Measurements from ENCODE around the gene PTPRG.

PTPRG gene

DNA sequence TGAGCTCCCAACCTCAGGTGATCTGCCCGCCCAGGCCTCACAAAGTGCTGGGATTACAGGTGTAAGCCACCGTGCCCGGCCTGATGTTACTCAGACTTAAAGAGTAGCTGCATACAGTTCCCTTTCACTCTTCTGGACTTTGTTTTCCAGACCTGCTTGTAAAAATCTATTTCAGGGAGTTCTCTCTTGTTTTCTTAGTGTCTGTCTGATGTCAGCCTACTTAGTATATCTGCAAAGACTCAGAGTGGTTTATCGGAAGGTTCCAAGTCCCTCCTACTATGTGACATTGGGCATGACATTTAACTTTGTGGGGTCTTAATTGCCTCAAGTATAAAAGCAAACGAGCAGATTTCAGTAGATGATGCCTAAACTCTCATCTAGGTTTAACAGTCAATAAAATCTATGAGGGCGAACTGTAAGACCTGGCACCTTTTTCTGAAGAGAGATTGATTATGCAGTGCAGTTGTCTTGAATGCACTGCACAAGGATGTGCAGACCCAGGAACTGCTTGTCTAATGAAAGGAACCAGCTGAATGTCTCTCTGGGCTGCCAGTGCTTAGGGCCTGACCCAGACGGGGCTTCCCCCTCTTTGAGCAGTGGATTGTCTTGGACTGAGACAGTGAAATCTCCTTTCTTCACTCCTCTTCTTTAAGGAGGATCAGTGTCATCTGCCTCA lies 301.4 kb downstream of the PTPRG start:
- DNase-seq (ENCODE audit: low read depth), result no peak
- no peak for TF ChIP-seq CTCF (conservative IDR thresholded peaks at IDR 0.05; ENCODE audit: low read depth, low read length)
- no peak overlapping the region for H3K4me3 ChIP-seq (ENCODE audit: low read length)

- TF ChIP-seq CTCF (conservative IDR thresholded peaks at IDR 0.05; ENCODE audit: low read depth, low read length), result no peak
- no peak overlapping the region for H3K4me3 ChIP-seq (ENCODE audit: low read length)
- no peak for DNase-seq (ENCODE audit: low read depth)
These were observed 302.2 kb downstream of the PTPRG start for GRCh38 chr3:61863579-61863978.

GRCh38 chr3:61864886-61865285 lies 303.5 kb downstream of the PTPRG start:
- no peak for TF ChIP-seq CTCF (conservative IDR thresholded peaks at IDR 0.05; ENCODE audit: low read depth, low read length)

DNA sequence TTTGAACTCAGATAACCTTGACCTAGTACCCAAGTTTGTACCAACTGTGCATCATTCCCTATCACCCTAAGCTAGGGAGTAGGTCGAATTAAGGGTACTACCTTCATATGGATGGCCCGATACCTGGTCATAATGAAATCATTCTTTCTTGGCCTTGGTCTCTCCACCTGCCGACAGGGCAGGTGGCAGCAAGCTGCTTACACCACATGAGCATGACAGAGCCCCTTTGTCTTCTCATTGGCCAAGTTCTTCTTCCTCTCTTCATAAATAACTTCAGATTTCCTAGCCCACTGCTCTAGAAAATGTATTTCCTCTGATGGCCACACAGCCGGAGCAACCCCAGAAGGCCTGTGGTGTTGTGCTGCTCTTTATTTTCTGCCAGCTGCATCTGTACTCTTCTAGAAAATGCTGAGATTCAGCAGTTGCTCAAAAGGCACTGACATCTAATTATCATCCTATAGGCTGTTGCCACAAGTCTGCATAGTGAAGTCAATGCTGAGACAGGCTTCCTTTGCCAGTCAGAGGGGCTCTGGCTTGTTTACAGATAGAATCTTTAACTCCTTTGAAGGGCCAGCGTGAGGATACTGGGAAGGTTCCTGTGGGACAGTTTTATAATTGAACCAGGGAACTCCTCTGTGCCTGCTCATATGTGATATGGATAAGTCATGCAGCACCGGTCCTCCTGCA lies 304.2 kb downstream of the PTPRG start:
- TF ChIP-seq CTCF (conservative IDR thresholded peaks at IDR 0.05; ENCODE audit: low read depth, low read length), result no peak

More at GRCh38 chr3:61864886-61865285, 303.5 kb downstream of the PTPRG start:
- no peak overlapping the region for H3K4me3 ChIP-seq (ENCODE audit: low read length)
- no peak for DNase-seq (ENCODE audit: low read depth)

DNA sequence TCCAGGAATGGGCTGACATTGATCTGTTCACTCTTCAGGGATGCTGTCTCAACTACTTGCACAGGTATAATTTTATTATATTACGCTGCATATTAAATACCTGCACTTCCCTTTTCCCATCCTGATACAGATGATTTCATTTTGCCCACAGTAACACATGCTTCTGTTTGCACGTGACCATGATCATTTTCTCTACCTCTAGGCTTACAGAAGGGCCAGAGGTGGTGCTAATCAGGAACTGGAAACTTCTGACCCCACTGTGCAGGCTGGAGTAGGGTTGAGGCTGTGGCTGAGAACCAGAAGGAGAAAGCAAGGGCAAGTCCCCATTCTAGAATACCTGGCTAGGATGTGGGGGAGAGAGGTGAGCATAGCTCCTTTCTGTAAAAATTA lies 304.8 kb downstream of the PTPRG start:
- DNase-seq (ENCODE audit: low read depth), result no peak
- TF ChIP-seq CTCF (conservative IDR thresholded peaks at IDR 0.05; ENCODE audit: low read depth, low read length), result no peak
- no peak overlapping the region for H3K4me3 ChIP-seq (ENCODE audit: low read length)

More for the DNA sequence above, 304.2 kb downstream of the PTPRG start:
- DNase-seq (ENCODE audit: low read depth), result no peak
- no peak overlapping the region for H3K4me3 ChIP-seq (ENCODE audit: low read length)

DNA sequence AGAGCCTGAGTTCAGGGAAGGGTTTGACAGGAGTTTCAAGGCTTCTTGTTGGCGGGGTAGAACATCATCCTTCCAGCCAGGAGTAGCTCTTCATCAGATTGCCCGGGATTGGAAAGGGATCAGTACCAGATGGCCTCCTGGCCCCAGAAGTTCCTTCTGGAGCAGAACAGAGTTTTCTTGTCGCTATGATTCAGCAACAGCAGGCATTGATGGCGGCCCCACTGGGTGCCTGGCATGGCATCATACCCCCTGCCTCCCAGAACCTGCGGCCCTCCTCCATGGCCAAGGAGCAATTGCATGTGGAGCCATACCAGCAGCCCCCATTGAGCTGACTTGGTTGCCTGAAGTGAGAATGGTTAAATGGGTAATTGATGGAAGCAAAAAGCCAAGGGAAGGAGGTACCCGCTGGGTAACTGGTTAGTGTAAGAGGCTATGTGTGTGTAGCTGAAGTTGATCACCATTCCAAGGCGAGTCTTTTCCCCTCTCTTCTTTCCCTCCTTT lies 305.6 kb downstream of the PTPRG start:
- no peak for DNase-seq (ENCODE audit: low read depth)
- no peak for TF ChIP-seq CTCF (conservative IDR thresholded peaks at IDR 0.05; ENCODE audit: low read depth, low read length)

DNA sequence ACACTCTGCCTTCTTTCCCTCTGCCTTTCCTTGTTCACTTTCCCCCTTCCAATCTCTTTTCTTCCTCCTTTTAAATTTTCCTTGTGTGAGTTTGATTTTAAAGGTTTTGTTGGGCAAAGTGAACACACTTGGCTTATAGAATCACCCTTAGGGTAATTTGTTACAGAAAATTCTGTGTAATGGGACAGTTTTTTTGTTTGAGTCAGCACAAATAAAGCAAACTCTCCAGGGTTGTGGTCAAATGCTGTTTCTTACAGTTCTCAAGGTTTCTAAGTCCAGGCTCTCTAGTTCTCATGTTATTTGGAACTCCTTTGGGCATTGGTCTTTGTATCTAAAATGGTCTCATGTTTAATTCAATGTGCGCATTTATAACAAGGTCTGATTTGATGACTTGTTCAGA lies 307.1 kb downstream of the PTPRG start:
- no peak for TF ChIP-seq CTCF (conservative IDR thresholded peaks at IDR 0.05; ENCODE audit: low read depth, low read length)
- no peak overlapping the region for H3K4me3 ChIP-seq (ENCODE audit: low read length)
- DNase-seq (ENCODE audit: low read depth), result no peak

More for the DNA sequence above, 305.6 kb downstream of the PTPRG start:
- no peak overlapping the region for H3K4me3 ChIP-seq (ENCODE audit: low read length)
